Mesenteric fat pad (tissue), 1 donor: Measurements from ENCODE around the gene ZC3H8. TPM values are rescaled to one million over a fixed set of nuclear protein-coding genes. Genes with fewer than 3 reads are reported as not detected.
A peak's percentile ranks its signal among the peaks of the same experiment; 100 is the strongest.
"Not testable (repeated sequence)": the region's sequence is repeated elsewhere in the genome, so short reads cannot be mapped to it uniquely, and the experiment has no call there.

Source experiments
- DNase-seq: peaks from one replicate; pipeline ENCODE4 v3.0.0-alpha.2; 2020; ENCODE audit warnings: low spot score
- long read RNA-seq: library from polyadenylated mRNA; unstranded; transcript quantifications from one replicate; pipeline ENCODE4 v2.0.0, GENCODE V29; 2020
- total RNA-seq: library from RNA; stranded (reverse); fragmentation: NEBNext Ultra II Directional; extraction: Animal tissue kit (Norgen Biotek cat#: 25700); gene quantifications from one replicate; pipeline ENCODE4 v1.2.1, GENCODE V29; 2021
- donor health status: DM: yes; HTN: yes; CAD: no.

ZC3H8 gene
- 5.3 TPM for total RNA-seq
- long read RNA-seq, partial matches to known transcripts: 0 of 2 reads
- long read RNA-seq, other reads (novel, unspliced or antisense): 1 of 2 reads

- DNase-seq: peak; percentile 97
Observed at GRCh38 chr2:112254466-112255240, at the start of gene ZC3H8. TSS of gene ZC3H8 (minus strand) at chr2:112255042. CDS start at chr2:112254981, 61 bp downstream.

- DNase-seq: no peak
Observed at GRCh38 chr2:112304298-112304941, 49.6 kb upstream of the ZC3H8 start.

DNA sequence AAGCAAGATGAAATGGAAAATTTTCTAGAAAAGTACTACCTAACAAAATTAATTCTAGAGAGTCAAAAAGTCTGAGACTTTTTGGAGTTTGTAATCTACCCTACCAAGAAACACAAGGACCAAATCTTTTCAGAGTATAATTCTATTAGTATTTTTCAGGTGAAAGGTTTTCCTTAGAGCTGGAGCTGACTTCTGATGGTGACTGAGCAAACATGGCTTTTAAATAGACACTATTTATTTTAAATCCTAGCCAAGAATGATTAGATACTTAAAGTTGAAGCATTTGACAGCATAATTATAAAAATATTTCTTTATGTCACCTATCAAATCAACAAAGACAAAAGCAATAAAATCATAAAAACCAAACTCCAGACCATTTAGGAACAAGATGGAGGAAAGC is 47.1 kb upstream of the ZC3H8 start:
- no peak for DNase-seq

DNA sequence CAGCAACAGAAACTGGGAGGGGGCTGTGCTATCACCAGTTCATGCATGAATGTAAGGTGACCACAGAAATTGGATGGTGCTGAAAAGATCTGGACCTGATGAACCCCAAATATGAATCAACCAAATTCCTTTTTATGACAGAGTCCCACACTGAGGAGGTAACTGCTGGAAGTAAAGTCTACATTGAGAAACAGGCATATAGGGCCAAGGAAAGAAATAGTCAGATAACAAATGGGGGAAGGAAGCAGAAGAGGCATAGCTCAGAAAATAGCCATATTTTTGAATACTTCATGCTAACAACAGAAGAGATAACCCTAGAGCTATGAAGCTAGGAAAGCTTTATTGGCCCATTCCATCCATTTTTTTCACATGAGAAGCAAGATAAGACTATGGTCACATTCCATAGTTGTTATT is 46.3 kb upstream of the ZC3H8 start:
- DNase-seq: no peak

DNA sequence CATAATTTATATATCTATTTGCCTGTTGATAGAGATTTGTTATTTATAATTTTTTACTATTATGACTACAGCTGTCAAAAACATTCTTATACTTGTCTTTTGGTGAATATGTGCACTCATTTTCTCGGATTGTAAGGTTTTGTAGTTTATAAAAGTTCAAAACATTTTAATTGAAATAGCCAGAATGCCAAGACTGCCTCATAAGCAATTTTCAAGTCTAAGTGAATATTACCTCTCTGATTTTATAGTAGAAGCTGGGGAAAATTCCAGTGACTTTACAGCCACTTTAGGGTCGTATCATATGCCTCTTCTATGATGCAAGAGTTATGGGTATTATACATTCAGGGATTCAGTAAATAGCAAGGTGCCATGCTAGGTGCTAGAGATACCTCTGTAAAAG is 41.6 kb upstream of the ZC3H8 start:
- no peak for DNase-seq

- DNase-seq: no peak
Observed at GRCh38 chr2:112295407-112296078, 40.7 kb upstream of the ZC3H8 start.

GRCh38 chr2:112293636-112294401 is 39.0 kb upstream of the ZC3H8 start:
- DNase-seq: no peak

DNA sequence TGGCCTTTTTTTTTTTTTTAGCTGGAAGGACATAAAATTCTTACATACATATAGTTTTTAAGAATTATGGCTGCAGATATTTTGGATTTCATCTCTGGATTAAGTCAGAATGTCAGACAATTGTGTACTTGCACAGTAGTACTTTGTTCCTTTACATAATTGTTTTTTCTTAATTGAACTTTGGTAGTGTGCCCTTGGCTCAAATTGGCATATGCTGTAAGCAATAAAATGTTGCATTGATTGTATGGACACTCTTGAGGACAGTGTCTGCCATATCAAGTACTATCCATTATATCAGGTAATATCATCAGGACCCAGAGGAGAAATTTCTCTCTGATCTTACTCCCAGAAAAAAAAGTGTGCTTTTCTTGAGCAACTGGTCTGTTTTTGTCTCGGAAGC is 35.8 kb upstream of the ZC3H8 start:
- DNase-seq: no peak

GRCh38 chr2:112290088-112290487 is 35.2 kb upstream of the ZC3H8 start:
- no peak for DNase-seq

- not testable (repeated sequence) for DNase-seq
Observed at GRCh38 chr2:112283535-112283934, 28.7 kb upstream of the ZC3H8 start.

DNA sequence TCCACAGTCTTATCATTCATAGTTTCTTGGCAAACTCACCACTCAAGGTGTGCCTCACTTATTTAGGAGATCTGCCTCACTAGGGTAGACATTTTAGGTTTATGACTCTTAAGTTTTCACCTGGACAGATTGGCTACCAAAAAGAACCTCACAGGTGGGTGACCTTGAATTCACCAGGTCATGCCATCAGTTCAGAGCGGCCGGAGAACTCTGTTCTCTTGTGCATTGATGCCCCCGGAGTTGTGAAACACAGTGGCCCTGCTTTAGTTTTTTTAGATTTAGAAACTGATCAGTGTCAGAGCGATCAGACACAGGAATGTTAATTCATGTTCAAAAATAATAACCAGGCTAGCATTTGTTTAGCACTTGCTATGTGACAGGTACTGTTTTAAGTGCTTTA is 27.2 kb upstream of the ZC3H8 start:
- not testable (repeated sequence) for DNase-seq

GRCh38 chr2:112277596-112278220 is 22.9 kb upstream of the ZC3H8 start:
- DNase-seq: no peak

DNA sequence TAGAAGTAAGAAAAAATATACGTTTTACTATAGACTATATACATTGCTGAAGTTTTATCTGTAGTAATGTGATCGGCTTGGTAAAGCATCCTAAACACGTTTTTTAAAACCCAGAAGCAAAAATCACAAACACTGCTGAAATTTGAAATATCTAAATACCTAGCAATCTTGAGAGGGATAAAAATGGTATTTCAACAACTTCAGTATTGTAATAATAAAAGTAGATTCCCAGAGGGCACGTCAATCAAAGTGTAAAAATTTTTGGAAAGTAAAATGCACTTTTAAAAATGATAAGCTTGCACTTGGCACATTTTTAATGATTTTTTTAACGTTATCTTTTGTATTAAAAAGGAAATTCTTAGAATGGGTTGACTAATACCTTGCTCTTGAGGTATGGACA is 22.1 kb upstream of the ZC3H8 start:
- no peak for DNase-seq

GRCh38 chr2:112275887-112276773 is 21.3 kb upstream of the ZC3H8 start:
- peak; percentile 93 for DNase-seq

- DNase-seq: peak; percentile 100
Observed at GRCh38 chr2:112275311-112275886, 20.6 kb upstream of the ZC3H8 start, which contains the start of gene ZC3H6. TSS of gene ZC3H6 (plus strand) at chr2:112275597. CDS start at chr2:112275995, 398 bp downstream.

DNA sequence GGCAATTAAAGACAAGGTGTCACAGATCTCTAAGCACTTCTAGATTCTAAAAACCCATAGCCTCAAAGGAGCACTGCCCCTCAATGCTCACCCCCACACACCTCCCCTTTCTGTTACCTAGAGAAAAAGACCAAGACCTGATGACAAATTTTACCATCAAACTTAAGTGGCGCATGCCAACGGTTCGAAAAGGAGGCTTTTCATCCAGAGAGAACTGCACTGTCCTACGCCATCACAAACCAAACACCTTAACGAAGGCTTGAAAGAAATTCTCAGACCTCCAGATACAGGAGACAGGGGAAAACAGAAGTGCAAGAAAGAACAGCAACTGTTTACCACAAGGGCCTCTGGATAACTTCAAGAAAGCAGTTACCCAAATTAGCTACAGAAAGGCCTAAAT is 18.5 kb upstream of the ZC3H8 start:
- no peak for DNase-seq

GRCh38 chr2:112272669-112273068 is 17.8 kb upstream of the ZC3H8 start:
- DNase-seq: no peak

DNA sequence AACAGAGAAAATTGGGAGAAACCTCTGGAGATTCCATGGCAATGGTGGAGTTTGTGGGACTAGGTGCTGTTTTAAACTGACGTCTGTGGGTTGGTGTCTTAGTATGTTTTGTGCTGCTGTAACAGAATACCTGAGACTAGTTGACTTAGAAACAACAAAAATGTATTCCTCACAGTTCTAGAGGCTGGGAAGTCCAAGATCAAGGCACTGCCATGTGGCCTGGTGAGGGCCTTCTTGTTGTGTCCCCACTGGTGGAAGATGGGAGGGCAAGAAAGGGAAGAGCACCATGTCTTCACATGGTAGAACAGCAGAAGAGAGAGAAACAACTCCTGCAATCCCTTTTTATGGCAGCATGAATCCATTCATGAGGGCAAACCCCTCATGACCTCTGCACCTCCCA is 13.7 kb upstream of the ZC3H8 start:
- DNase-seq: no peak

GRCh38 chr2:112262876-112263275 is 8.0 kb upstream of the ZC3H8 start:
- no peak for DNase-seq

DNA sequence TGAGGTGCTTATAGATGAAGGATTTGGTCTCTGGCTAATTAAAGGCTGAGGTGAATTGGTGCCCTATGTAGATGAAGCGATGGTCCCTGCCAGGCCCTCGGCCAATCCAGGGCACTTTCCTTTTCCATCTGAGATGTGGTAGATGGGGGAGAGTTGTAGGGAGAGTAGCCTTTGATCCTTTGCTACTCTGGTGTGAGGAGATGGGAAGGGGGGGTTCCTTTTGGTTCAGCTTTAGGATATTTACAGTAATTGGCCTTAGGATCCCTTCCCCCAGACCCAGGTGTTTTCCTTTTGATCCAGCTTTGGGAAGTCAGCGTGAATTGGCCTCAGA is 5.4 kb upstream of the ZC3H8 start:
- no peak for DNase-seq
